ENCODE data around the gene FOLR1.
"Not testable (repeated sequence)": the region's sequence is repeated elsewhere in the genome, so short reads cannot be mapped to it uniquely, and the experiment has no call there.

The FOLR1 gene

GRCh38 chr11:72150882-72151281 lies 41.1 kb upstream of the FOLR1 start:
- no peaks in the 10 kb centered on the region for H3K27me3 ChIP-seq (ENCODE audit: insufficient read depth, low read length, poor library complexity)
- no peaks in the 10 kb centered on the region for H3K9me3 ChIP-seq (ENCODE audit: insufficient read depth, low read length, severe bottlenecking)
- no peaks in the 10 kb centered on the region for H3K79me2 ChIP-seq (ENCODE audit: insufficient read depth, low read length)
- no peaks in the 10 kb centered on the region for H3K4me1 ChIP-seq (ENCODE audit: insufficient read depth, low read length)
- DNase-seq (no peak), ATAC-seq (ENCODE audit: insufficient read depth, low read depth) (no peak)
- H3K9ac ChIP-seq (ENCODE audit: low read depth, low read length): no peak overlapping the region
- H2AFZ ChIP-seq (ENCODE audit: low read depth, low read length): no peak overlapping the region
- H3K4me2 ChIP-seq (ENCODE audit: insufficient read depth, low read length): no peak overlapping the region
- TF ChIP-seq CTCF (IDR thresholded peaks at IDR 0.05; ENCODE audit: borderline replicate concordance, extremely low read depth, low read length, poor library complexity, severe bottlenecking) (no peak), EZH2 (IDR thresholded peaks at IDR 0.05; ENCODE audit: borderline replicate concordance, low read depth, low read length, severe bottlenecking) (no peak)
- no peak overlapping the region for H3K4me3 ChIP-seq (ENCODE audit: low read depth in 1 of 2, low read length in 2 of 2)
- no peaks in the 10 kb centered on the region for H3K36me3 ChIP-seq (ENCODE audit: insufficient read depth, low read length)
- H4K20me1 ChIP-seq (ENCODE audit: insufficient read depth, low read length): no peaks in the 10 kb centered on the region
- no peak overlapping the region for H3K27ac ChIP-seq (ENCODE audit: low read length)

GRCh38 chr11:72153874-72154273 lies 38.1 kb upstream of the FOLR1 start:
- H3K4me2 ChIP-seq (ENCODE audit: insufficient read depth, low read length); H3K27me3 ChIP-seq (ENCODE audit: insufficient read depth, low read length, poor library complexity); H3K79me2 ChIP-seq (ENCODE audit: insufficient read depth, low read length); DNase-seq; H3K9me3 ChIP-seq (ENCODE audit: insufficient read depth, low read length, severe bottlenecking); H3K27ac ChIP-seq (ENCODE audit: low read length); H2AFZ ChIP-seq (ENCODE audit: low read depth, low read length); H3K4me3 ChIP-seq (ENCODE audit: low read depth in 1 of 2, low read length in 2 of 2); H3K9ac ChIP-seq (ENCODE audit: low read depth, low read length); H3K36me3 ChIP-seq (ENCODE audit: insufficient read depth, low read length); H4K20me1 ChIP-seq (ENCODE audit: insufficient read depth, low read length); H3K4me1 ChIP-seq (ENCODE audit: insufficient read depth, low read length); ATAC-seq (ENCODE audit: insufficient read depth, low read depth): not testable (repeated sequence)

- no peaks in the 10 kb centered on the region for H3K4me1 ChIP-seq (ENCODE audit: insufficient read depth, low read length)
- no peaks in the 10 kb centered on the region for H3K79me2 ChIP-seq (ENCODE audit: insufficient read depth, low read length)
- TF ChIP-seq EZH2 (IDR thresholded peaks at IDR 0.05; ENCODE audit: borderline replicate concordance, low read depth, low read length, severe bottlenecking) (no peak), CTCF (IDR thresholded peaks at IDR 0.05; ENCODE audit: borderline replicate concordance, extremely low read depth, low read length, poor library complexity, severe bottlenecking) (no peak)
- DNase-seq (no peak), ATAC-seq (ENCODE audit: insufficient read depth, low read depth) (no peak)
- H3K9ac ChIP-seq (ENCODE audit: low read depth, low read length): no peak overlapping the region
- no peak overlapping the region for H3K27ac ChIP-seq (ENCODE audit: low read length)
- no peaks in the 10 kb centered on the region for H4K20me1 ChIP-seq (ENCODE audit: insufficient read depth, low read length)
- H3K4me2 ChIP-seq (ENCODE audit: insufficient read depth, low read length): no peak overlapping the region
- no peak overlapping the region for H3K4me3 ChIP-seq (ENCODE audit: low read depth in 1 of 2, low read length in 2 of 2)
- peaks cover 5% of the 10 kb centered on the region for H3K27me3 ChIP-seq (ENCODE audit: insufficient read depth, low read length, poor library complexity)
- H3K9me3 ChIP-seq (ENCODE audit: insufficient read depth, low read length, severe bottlenecking): no peaks in the 10 kb centered on the region
- no peak overlapping the region for H2AFZ ChIP-seq (ENCODE audit: low read depth, low read length)
- H3K36me3 ChIP-seq (ENCODE audit: insufficient read depth, low read length): no peaks in the 10 kb centered on the region
Observed at GRCh38 chr11:72154816-72155215, 37.1 kb upstream of the FOLR1 start.

GRCh38 chr11:72155751-72156150 lies 36.2 kb upstream of the FOLR1 start:
- no peak overlapping the region for H3K4me2 ChIP-seq (ENCODE audit: insufficient read depth, low read length)
- DNase-seq: no peak
- TF ChIP-seq CTCF (IDR thresholded peaks at IDR 0.05; ENCODE audit: borderline replicate concordance, extremely low read depth, low read length, poor library complexity, severe bottlenecking) (no peak), EZH2 (IDR thresholded peaks at IDR 0.05; ENCODE audit: borderline replicate concordance, low read depth, low read length, severe bottlenecking) (no peak)
- peaks cover 9% of the 10 kb centered on the region for H3K27me3 ChIP-seq (ENCODE audit: insufficient read depth, low read length, poor library complexity)
- no peak overlapping the region for H3K9ac ChIP-seq (ENCODE audit: low read depth, low read length)
- no peaks in the 10 kb centered on the region for H3K9me3 ChIP-seq (ENCODE audit: insufficient read depth, low read length, severe bottlenecking)
- H3K4me1 ChIP-seq (ENCODE audit: insufficient read depth, low read length): no peaks in the 10 kb centered on the region
- no peaks in the 10 kb centered on the region for H3K79me2 ChIP-seq (ENCODE audit: insufficient read depth, low read length)
- no peak overlapping the region for H2AFZ ChIP-seq (ENCODE audit: low read depth, low read length)
- H3K36me3 ChIP-seq (ENCODE audit: insufficient read depth, low read length): no peaks in the 10 kb centered on the region
- no peaks in the 10 kb centered on the region for H4K20me1 ChIP-seq (ENCODE audit: insufficient read depth, low read length)
- no peak overlapping the region for H3K27ac ChIP-seq (ENCODE audit: low read length)
- ATAC-seq (ENCODE audit: insufficient read depth, low read depth): no peak
- H3K4me3 ChIP-seq (ENCODE audit: low read depth in 1 of 2, low read length in 2 of 2): no peak overlapping the region

Data from DND-41 (cell line).